ENCODE measurements around the gene SMLR1.

SMLR1 gene

DNA sequence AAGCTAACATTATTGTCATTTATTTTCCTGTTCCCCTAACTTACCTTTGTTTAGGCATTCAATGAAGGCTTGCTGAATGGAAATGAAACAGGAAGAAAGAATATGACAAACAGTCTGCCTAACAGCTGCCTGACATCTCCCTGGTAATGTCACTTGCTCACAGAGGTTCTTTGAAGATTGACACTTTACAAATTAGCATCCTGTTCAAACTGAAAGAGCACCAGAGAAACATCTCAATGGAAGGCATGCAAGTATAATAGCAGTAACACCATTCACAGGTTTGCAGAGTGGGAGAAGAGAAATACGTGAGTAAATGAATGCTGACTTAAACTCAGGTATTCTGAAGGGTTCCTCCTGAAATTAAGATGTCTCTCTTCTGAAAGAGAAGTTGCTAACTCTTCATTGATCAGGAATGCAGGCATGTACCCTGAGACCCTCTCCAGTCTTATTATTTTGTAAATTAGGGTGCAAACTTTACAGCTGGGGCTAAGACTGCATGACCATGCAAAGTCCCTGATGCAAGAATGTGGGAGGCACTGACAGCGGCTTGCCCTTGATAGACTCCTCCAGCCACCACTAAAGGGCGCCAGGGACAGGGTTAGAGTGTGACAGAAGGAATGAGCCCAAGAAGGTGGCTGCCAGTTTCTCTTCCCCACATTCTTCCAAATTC, 1.3 kb upstream of the SMLR1 start:
- DNase-seq (ENCODE audit: low spot score): no peak

DNA sequence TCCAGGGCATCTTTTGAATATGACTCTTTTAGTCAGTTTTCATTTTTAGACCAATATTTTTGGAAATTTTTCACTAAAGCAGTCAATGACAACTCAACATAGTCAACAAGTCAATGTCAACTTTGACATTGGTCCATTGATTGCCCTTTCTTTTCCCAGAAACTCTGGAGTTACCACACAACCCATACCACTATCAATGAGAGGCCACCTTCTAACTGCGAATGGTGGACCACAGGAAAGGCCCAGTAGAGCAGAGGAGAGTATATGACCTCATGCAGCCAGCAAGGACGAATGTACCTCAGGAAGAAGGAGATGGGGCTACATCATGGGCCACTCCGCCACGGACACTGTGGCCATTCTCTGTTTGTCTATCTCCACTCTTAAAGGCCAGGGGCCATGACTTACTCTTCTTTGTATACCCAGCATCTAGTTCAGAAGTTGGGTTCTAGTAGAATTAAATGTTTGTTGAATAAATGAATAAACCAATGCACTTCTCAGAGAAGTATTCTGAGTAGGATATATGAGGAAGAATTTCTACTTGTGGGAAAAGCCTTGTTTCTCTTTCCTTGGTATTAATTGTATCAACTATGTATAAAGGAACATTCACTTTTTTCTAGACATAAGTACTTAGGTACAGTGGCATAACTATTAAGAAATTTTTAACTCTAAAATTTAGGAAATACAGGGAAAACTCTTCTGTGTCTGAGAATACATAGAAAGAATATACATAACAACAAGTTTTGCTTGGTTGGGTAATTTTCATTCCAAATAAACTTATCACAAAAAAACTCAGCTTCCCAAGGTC, 562 bp upstream of the SMLR1 start:
- no peak for DNase-seq (ENCODE audit: low spot score)

DNA sequence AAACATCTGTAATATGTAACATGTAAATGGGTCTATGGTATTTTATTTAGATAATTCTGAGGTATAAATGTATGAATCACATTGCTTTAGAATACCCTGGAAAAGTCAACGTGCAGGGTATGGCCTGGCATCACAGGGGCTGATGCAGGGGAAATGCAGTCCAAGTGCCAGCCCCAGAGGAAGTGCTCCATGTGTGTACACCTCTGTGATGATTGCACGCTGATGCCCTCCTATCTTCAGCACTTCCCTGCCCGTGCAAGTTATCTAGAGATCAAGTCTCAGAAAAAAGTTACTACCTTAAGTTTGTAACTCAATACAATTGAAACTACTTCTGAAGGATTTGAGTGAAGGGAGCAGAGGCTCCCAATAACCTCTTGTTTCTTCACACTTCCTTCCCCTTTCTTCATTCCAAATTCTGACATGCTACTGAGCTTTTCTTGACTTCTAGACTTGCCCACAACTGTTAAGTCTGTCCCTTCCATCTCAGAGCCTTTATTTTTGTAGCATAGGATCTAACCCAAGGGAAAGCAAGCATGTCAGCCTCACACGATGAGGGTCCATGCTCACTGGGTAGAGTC, 2.2 kb downstream of the SMLR1 start:
- no peak for DNase-seq (ENCODE audit: low spot score)

DNA sequence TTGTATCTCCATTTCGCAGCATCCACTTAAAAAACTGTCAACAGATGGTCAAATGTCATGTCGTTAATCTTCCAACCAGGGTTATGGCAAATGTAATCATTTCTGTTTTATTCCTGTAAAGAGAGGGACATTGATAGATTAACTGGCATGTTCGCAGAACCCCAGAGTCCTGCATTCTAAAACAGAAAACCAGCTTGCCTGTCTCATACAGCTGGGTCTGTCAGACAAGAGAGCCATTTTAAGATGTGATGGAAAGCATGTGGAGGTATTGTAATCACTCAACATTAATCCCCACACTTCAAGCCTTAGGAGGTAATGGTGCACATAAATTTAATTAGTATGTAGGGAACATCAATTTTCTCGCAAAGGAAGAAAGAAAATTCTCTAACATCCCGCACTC, 4.4 kb downstream of the SMLR1 start:
- no peak for DNase-seq (ENCODE audit: low spot score)

DNA sequence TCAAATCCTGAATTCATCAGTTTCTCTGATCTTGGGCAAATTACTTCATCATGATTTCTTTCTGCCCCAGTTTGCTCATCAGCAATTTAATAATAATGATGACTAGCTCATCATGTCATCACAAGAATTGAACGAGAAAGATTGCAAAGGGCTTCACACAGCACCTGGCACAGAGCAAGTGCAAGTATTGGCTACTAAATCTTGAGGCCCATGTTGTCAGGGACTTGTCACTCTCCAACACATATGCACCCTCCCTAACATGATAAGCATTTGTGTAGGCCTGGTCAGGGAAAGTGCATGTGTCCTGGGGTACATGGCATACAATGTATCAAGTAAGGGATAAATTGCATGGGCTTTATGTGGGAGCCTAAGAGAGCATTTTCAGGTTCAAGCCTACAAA, 6.4 kb downstream of the SMLR1 start:
- no peak for DNase-seq (ENCODE audit: low spot score)

DNA sequence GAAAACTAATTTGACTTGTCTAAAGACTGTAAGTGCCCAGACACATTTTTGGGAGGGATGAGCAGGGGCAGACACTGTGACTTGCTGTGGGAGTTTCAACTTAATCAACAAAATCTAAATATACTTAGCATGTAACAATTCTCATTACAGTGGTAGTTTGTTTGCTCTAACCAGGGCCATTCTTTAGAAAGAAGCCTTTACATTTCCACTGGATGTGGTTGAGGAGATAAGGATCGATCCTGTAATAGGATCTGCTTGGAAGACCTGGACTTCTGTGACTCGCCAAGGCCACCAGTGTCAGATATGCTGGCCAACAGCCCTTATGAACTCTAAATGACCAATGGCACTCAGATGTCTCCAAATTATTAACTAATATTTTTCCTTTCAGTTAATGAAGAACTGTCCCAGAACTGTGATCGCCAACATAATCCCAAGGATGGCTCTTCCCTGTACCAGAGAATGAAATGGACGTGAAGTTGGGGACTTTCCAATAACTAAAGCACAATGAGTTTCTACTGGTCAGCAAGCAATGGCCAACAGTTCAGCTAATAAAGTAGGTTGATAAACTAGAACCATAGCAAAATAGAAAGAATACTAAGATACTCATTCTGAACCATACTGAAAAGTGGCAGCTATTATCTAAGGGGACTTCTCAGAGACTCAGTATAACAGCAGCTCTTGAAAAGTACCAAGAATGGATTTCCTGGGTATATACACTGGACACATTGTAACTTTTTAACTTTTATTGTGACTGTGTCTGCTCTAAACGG, 7.5 kb downstream of the SMLR1 start:
- no peak for DNase-seq (ENCODE audit: low spot score)

DNA sequence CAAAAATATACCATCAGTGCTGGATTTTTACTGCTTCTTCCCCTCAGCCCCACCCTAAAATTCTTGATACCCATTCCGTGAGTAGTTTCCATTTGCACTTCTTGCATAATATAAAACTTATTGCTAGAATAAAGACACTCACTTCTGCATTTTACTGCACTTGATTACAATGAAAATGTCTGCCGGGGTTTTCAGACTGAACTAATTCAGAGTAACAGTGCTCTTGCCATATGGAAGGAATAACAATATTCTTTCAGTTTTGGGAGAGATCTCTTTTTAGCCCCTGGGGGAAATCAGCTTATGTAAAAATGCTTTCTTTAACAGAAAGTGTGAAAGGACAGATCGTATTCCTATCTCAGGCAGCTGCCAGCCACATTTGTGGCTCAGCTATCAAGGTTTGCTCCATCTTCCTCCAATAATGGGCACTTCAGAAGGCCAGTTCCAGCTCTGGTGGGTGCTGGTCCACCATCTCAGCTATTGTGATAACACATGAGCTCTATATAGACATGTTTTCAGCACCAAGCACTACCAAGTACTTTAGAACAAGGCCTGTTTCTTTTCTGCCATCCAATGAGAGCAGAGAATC, 8.9 kb downstream of the SMLR1 start:
- no peak for DNase-seq (ENCODE audit: low spot score)

DNA sequence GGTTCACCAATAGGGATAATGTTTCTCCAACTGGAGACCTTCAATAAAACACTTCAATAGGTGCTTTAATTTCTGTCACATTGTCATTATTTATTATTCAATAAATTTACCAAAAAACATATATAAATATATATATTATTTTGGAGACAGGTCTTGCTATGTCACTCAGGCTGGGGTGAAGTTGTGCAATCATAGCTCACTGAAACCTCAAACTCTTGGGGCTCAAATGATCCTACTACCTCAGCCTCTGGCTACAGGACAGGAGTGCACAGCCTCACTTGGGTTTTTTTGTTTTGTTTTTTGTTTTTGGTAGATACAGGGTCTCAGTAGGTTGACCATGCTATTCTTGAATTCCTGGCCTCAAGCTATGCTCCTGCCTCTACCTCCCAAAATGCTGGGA, 9.9 kb downstream of the SMLR1 start:
- no peak for DNase-seq (ENCODE audit: low spot score)

DNA sequence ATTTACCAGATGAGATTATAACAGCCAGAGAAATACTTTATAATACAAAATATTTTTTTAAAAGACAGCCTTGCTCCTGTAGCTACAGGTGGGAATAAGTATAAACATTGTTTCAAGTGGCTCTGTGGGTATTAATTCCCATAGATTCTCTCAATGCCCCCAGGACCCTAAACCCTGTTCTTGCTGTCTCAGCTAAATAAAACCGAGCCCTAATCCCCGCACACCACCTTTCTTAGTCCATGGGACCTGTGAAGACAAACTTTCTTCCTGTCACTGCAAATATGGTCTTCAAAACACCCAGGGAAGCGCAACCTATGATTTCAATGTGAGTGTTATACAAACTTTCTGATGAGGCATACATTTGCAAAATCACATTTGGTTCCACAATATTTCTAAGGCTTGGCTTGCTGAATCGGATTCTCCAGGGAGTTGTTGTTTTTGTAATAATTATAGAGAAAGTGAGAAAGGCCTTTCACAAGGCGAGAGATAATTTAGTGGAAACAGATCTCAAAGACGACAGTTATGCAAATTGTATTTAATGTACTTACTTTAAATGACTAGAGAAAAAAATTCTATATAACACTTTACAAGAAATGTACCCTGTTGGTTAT, 11.1 kb downstream of the SMLR1 start:
- DNase-seq (ENCODE audit: low spot score): no peak

DNA sequence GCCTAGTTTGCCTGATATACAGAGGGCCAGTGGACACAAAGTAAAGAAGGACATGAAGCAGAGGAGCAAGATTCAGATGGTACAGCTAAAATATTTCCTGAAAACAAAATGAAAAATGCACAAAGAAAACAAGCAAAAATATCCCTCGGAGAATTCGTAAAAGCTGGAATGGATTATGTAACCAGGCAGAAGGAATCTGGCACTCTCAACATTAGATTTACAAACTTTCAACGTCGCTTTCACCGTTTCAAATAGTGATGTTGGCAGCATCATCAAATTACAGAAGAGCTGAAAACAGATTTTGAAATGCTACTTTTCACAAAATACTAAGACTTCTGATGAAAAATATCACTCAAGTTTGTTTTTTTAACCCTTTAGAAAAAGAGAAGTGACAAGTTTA, 11.7 kb downstream of the SMLR1 start:
- no peak for DNase-seq (ENCODE audit: low spot score)

DNA sequence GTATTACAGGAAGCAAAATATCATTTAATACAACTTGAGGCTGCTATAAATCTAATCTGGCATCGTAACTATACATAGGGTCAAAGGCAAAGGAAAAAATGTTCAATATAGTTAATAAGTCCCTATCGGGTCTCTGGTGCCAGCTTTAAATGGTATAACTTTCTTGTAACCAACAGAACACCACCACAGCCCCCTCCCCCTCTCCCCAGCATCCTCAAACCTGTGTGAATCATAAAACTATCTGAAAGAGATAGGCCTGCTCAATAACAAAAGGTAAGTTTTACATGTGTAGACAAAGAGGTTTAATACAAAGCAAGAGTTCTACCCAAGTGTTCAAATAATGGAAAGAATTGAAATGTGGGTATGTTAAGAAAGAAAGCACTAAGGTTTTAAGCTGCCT, 12.2 kb downstream of the SMLR1 start:
- DNase-seq (ENCODE audit: low spot score): no peak

DNA sequence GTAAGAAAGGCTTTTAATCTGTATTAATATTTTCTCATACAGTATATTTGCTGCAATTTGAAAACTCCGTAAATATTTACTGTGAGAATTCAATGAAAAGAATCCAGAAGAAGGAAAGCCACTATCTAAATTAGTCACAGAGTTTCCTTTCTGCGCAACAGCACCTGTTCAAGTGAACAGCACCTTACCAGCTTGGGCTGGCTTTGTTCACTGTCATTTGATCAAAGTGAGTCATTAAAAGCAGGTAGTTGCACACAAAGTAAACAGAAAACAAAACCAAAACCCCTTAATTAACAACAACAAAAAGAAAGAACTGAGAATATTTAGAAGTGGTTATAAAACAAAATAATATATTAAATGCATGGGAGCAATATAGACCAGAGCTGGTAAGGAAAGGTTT, 12.8 kb downstream of the SMLR1 start:
- DNase-seq (ENCODE audit: low spot score): no peak

DNA sequence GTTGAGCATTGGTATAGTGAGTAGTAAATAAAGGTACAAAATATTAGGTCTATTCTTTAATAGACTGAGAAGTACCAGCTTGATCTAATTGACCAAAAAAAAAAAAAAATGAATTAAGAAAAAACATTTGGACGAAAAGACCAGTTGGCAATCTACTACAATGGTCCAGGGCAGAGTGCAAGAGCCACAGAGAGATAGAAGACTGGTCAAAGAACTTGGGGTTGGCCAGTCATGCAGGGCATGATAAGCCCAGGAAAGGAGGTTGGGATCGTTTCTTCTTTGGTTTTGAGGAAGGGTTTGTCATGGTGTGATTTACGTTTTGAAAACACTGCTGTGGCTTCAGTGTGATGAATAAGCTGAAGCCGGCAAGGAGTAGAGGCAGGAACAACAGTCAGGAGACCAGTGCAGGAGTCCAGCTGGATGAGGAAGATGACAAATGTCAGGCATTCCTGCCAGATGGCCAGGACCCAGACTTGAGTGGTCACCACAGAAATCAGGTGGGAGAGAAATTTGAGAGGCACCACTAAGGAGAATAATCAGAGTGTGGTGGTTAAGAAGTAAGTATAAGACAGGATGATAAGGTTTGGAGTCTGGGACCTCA, 14.0 kb downstream of the SMLR1 start:
- DNase-seq (ENCODE audit: low spot score): no peak

DNA sequence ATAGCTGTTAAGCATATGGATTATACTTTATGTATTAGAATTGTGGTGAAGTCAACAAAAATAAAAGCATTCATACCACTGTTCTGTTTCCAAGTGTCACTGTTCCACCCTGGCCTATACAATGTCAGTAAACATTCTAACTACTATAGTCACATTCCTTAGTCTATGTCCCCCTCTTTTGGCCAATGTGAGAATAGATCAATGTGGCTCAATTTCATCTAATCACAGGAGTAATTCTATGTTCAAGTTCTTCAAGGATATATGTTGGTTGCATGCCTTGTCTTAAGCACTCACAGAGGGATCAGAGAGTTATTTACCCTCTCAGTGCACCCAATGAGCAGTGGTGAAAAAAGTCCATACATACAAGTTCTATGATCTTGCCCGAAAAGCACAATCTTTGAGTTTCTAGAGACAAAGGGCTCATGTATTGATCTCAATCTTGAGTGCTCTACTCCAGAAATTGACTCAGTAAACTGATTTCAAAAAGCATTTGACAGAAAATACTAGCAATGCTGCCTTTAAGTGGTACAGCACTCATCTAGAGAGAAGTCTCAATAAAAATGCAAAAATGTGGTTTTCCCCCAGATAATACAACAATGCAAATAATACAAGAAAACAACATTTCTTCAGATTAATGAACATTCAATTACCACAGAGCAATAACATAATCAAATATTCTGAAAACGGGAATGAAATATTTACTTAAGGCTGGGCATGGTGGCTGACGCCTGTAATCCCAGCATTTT, 16.5 kb downstream of the SMLR1 start:
- peak; percentile 25 for DNase-seq (ENCODE audit: low spot score)

DNA sequence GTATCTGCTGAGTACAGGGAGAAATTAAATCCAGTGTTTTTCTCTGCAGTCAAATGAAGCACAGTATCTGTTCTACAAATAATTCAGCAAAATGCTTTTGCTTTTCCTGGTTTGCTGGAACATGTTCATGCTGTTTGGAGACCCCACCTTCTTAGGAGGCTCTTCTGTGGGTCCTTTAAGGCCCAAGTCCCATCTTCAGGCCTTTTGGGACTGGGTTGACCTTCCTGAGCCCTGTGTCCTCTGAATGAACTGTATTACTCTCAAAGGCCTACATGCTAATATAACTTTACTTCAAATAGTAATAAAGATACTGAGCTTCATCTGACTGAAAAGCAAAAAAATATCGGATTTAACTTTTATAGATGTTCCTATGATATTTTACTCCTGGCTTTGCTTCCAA, 19.3 kb downstream of the SMLR1 start:
- no peak for DNase-seq (ENCODE audit: low spot score)

DNA sequence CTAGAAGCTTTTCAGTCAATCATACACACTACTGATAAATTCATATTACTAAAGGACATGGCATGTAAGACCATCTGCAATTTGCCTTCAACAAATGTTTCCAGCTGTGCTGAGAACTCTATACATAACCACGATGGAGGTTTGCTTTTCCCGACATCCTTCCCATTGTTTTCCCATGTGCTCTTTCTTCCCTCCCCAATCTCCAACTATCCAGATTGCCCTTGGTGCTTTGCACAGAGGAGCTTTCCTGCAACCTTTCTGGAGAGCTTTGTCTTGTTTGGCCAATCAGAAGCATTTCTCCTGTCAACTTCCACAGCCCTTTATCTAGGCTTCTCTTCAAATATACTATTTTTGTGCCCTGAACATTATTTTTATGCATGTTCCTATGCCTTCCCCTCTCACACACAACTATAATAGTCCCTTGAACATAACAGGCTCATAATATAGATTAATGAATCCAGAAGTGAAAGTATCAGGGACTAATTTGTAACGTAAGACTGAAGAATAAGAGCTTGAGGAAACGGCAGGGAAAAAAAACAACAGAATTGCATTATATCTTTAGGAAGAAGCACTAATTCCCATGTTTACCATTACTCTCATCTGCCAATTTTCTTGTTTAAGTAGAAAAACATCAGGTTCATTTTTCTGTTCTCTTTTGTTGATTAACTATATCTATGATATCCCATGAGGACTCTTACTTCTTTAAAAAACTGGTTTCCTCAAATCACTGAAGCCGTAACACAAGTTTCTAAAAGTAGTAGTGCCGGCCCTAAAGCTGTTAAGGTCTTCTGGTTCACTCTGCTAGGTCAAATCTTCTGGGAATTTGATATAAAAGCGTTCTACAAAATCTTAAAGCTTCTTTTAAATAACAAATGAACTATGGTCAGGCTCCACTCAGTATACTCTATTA, 20.1 kb downstream of the SMLR1 start:
- DNase-seq (ENCODE audit: low spot score): no peak

DNA sequence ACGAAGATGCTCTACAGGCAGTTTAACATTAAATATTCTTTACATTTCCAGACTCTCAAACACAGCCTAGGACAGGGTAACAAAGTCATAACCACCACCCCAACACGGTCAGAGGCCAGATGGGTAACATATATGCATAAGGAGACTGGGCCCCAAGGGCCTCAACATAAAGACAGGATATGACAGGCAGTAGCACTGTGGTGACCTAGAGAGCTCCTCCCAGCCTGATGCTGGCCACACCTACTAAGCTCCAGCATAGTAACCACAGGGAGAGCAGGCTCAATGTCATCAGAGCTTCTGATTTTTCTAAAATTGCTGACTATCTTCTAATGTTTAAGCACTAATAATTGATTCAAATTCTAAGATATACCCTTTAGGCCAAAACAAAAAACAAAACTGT, 21.7 kb downstream of the SMLR1 start:
- no peak for DNase-seq (ENCODE audit: low spot score)

DNA sequence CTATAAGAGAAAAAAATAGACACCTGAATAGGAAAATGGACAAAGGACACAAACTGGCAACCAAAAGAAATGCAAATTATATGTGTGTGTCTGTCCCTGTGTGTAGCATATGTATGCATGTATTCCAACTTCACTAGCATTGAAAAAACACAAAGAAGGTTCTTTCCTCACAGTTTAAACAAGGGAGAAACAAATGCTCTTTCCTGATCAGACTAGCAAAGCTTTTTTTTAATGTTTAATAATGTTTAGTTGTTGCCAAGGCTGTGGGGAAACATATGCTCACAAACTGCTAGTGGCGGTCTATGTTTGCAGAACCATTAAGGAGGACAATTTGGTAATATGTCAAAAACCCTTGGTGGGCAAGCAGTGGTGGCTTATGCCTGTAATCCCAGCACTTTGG, 22.4 kb downstream of the SMLR1 start:
- DNase-seq (ENCODE audit: low spot score): no peak

DNA sequence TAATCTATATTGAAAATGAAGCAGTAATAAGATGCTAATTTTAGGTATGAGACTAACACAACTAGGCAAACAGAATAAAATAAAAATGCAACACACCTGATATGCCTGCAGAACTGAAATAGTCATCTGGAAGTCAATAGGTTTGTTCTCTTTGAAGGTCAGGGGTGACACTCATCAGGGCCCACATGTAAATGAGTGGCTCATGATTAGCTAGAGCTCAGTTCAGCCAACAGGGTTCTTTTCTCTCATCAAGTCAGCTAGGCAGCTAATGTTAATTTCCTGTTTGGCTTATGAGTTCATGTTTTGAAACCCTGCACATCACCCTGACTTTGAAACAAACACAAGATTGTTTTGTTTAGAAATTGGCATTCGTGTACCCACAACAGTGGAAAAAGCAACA, 23.8 kb downstream of the SMLR1 start:
- DNase-seq (ENCODE audit: low spot score): no peak
